A549 (cell line): ENCODE data around the gene ATP13A3.

Source experiments
- POLR2A ChIP-seq: IDR thresholded peaks from 2 replicates; pipeline ENCODE4 v1.6.1; 2012; ENCODE audit warnings: mild to moderate bottlenecking, low read length
- POLR2AphosphoS2 ChIP-seq: conservative IDR thresholded peaks from 2 replicates; pipeline ENCODE4 v1.6.1; 2012; ENCODE audit warnings: low read length, improper control_type of control experiment, inconsistent platforms
- RAD21 ChIP-seq, 2 experiments: fragments of >200 bp in 1 of 2; sonication (Bioruptor Twin) in 1 of 2; formaldehyde crosslinking in 1 of 2; IDR thresholded peaks in 1 of 2; conservative IDR thresholded peaks in 1 of 2; 2 replicates in 1 of 2; 3 replicates in 1 of 2; pipeline ENCODE4 v1.6.1; 2012 to 2018; ENCODE audit warnings: inconsistent platforms in 1 of 2
- RNF2 ChIP-seq: fragments of 200-600 bp; sonication (generic); IDR thresholded peaks from 2 replicates; pipeline ENCODE4 v1.6.1; 2016; ENCODE audit warnings: low read depth, mild to moderate bottlenecking, antibody characterized with exemption, moderate library complexity, borderline replicate concordance
- TF ChIP-seq, protein P1 (sequence below): fragments of >200 bp; sonication (Bioruptor Twin); formaldehyde crosslinking; IDR thresholded peaks from 3 replicates; pipeline ENCODE4 v1.5.1; 2016
- TF ChIP-seq, protein P2 (sequence below): fragments of 200-600 bp; sonication (generic); IDR thresholded peaks from 2 replicates; pipeline ENCODE4 v1.6.1; 2016; ENCODE audit warnings: antibody characterized with exemption, mild to moderate bottlenecking, moderate library complexity

DNA sequence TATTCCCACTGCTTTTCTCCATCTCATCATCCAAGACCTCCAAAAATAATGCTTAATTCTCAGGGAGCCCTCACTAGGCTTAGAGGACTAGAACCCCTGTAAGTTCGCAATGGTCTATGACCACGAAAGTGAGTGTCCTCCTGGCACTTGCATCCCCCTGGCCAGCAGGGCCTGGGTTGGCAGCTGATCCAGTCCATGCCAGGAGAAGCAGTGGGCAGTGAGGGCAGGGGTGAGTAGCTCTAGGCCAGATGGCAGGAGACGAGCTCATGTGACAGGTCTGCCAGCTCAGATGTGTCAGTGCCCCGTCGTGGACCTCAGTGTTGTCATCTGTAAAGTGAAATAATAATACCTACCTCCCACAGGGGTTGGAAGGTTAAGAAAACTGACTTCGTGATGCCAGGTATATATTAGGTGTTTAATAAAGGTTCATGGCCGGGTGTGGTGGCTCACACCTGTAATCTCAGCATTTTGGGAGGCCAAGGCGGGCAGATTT, 98.8 kb downstream of the ATP13A3 start:
- TF ChIP-seq POLR2AphosphoS2 = no peak
- no peak for TF ChIP-seq RAD21 (conservative IDR thresholded peaks at IDR 0.05 in 1 of 2, IDR thresholded peaks at IDR 0.05 in 1 of 2)
- TF ChIP-seq POLR2A = no peak
- TF ChIP-seq, protein P1, sequence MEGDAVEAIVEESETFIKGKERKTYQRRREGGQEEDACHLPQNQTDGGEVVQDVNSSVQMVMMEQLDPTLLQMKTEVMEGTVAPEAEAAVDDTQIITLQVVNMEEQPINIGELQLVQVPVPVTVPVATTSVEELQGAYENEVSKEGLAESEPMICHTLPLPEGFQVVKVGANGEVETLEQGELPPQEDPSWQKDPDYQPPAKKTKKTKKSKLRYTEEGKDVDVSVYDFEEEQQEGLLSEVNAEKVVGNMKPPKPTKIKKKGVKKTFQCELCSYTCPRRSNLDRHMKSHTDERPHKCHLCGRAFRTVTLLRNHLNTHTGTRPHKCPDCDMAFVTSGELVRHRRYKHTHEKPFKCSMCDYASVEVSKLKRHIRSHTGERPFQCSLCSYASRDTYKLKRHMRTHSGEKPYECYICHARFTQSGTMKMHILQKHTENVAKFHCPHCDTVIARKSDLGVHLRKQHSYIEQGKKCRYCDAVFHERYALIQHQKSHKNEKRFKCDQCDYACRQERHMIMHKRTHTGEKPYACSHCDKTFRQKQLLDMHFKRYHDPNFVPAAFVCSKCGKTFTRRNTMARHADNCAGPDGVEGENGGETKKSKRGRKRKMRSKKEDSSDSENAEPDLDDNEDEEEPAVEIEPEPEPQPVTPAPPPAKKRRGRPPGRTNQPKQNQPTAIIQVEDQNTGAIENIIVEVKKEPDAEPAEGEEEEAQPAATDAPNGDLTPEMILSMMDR = no peak
- TF ChIP-seq RNF2 = no peak
- TF ChIP-seq, protein P2, sequence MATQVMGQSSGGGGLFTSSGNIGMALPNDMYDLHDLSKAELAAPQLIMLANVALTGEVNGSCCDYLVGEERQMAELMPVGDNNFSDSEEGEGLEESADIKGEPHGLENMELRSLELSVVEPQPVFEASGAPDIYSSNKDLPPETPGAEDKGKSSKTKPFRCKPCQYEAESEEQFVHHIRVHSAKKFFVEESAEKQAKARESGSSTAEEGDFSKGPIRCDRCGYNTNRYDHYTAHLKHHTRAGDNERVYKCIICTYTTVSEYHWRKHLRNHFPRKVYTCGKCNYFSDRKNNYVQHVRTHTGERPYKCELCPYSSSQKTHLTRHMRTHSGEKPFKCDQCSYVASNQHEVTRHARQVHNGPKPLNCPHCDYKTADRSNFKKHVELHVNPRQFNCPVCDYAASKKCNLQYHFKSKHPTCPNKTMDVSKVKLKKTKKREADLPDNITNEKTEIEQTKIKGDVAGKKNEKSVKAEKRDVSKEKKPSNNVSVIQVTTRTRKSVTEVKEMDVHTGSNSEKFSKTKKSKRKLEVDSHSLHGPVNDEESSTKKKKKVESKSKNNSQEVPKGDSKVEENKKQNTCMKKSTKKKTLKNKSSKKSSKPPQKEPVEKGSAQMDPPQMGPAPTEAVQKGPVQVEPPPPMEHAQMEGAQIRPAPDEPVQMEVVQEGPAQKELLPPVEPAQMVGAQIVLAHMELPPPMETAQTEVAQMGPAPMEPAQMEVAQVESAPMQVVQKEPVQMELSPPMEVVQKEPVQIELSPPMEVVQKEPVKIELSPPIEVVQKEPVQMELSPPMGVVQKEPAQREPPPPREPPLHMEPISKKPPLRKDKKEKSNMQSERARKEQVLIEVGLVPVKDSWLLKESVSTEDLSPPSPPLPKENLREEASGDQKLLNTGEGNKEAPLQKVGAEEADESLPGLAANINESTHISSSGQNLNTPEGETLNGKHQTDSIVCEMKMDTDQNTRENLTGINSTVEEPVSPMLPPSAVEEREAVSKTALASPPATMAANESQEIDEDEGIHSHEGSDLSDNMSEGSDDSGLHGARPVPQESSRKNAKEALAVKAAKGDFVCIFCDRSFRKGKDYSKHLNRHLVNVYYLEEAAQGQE = no peak
